NCI-H2081 treated with DMSO at 0.1 percent for 48 hours (cell line): ENCODE data around the gene MSRB3.

ENCODE experiments used
- DNase-seq: peaks from one replicate; lab custom pipeline; 2025; lab: John Stamatoyannopoulos, UW

The MSRB3 gene

GRCh38 chr12:65499167-65499566 lies 220.7 kb downstream of the MSRB3 start:
- DNase-seq: no peak

- no peak for DNase-seq
Measured at GRCh38 chr12:65500091-65500900, 221.8 kb downstream of the MSRB3 start.

DNA sequence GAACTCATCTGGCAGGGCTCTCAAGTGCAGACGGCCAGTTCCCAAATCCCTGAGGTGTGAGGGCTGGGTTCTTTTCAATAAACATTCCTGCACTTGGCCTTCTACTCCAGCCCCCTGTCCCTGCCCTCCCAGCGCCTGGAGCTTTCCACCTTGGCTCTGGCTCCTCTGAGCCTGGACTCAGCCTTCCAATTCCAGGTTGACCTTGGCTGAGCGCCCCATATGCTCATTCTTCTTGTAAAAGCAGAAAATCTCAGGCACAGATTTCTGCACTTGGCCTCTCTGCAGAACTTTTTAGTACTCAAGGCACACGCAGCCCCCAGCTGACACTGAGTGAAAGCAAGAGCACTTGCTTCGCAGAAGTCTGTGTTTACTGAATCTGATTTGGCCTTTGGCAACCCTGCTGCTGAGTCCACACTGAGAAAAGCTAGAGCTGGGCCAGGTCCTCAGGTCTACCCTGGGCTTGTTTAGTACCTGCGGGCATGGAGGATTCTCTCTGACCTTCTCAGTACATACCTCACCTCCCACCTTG lies 222.7 kb downstream of the MSRB3 start:
- DNase-seq: no peak

DNA sequence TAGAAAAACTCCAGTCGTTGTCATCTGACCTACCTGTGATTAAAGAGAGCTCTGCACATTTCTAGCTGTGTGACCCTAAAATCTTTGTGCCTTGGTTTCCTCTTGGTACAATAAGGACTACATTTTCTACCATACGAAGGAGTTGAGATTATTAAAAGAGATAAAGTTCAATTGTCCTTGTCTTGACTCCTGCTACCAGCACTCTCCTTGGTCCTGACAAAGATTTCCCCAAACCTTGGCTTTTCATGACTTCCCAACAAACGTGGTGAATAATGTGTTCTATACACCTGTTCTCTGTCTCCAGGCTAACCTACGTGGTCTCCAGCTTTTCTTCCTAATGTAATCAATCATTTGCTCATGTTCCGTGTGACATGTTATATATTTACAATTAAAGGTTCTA lies 223.5 kb downstream of the MSRB3 start:
- no peak for DNase-seq

DNA sequence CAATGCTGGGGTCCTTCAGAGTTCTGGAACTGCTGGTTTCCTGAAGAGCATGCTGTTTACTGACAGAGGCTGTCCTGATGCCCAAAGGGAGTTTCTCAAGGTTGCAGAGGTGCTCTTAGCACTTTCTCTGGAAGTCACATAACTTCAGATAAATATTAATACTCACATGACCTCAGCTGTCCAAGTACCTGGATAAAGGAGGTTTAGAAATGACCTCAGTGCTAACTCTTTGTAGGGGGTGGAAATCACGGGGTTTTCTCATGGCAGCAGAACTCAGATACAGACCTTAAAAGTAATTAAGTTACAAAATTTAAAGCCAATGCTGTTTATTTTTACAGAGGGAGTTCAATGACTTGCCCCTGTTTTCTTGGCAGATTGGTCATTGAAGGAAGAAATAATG lies 225.9 kb downstream of the MSRB3 start:
- DNase-seq: no peak

- no peak for DNase-seq
Measured at GRCh38 chr12:65505386-65506121, 227.1 kb downstream of the MSRB3 start.

DNA sequence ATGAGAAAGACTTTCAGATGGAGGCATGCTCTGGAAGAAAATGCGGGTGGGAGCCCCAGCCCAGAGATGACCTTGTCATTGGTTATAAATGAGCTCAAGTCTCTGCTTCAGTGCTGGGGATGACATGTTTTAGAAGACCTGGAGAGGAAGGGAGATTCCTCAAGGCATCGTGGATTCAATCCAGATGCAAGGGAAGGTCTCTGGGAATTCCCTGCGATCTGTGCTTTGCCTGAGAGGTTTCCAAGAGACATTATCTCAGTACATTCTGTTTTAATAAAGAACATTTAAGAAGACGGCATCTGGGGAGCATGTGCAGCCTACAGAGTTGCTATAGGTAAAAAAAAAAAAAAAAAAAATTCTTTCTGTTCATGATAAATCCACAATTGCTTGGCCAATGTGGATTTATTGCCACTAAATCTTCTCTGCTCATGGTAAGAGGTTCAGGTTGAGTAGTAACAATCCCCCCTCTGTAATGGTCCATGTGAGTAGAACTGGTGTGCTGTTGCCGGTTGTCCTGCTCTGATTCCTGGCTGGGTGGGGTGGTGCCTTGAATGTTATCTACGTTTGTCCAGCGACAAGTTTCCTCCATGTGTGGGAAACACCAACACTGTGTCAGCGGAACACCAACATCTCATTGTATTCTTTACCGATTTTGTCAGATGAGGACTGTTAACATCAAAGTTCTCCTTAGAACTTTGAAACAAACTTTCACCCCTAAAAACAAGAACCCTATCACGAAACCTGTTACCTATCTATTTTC lies 230.0 kb downstream of the MSRB3 start:
- no peak for DNase-seq

DNA sequence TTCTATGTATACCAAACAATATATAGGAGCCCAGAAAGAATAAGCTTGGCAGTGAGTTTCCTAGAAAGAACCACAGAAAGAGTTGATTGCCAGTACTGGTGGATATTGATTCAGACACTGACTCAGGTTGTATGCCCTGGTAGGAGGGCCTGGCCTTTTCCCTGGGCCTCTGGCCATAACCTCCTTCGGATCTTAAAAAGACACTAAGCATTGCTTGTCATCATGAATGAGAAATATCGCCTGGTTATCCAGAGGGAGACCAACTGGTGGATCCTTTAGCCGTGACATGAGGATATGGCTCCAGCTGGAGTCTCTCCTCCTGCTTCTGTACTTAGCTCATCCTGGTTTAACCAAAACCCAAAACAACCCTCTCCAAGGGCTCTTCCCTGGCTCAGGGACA lies 231.5 kb downstream of the MSRB3 start:
- DNase-seq: no peak

GRCh38 chr12:65510584-65511050 lies 232.1 kb downstream of the MSRB3 start:
- DNase-seq: no peak

DNA sequence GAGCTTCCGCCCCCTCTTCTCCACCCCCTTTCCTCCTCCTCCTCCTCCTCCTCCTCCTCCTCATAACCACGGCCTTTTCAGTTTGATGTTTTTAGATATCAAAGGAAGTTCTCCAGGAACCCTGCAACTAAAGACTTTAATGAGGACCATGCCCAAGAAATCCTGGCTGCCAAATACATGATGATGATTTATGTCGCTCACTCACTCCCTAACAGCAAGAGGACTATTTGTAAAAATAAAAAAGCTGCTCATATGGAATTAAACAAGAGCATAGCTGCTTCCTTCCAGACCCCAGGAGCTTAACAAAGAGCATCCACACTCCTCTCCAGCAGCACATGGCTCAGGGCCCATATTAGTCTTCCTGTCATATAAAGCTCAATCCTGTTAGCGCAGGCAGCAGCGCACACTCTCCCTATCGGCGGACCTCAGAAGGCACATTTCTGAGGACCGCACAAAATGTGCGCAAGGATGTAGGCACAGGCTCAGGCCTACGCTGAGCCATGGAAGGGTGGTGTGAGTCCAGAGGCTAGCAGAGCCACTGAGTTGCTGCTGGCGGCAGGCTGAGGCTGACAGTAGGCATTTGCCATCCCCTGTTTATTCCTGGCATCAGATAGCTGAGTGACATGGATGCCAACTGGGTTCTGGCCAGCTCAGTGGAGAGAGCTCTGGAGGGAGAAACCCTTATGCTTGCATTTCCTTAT lies 232.8 kb downstream of the MSRB3 start:
- no peak for DNase-seq

- DNase-seq: no peak
Measured at GRCh38 chr12:65511912-65512311, 233.4 kb downstream of the MSRB3 start.
